Nephron progenitor cell (in vitro differentiated cells): ENCODE data around the gene HEG1.
"Not testable (repeated sequence)": the region's sequence is repeated elsewhere in the genome, so short reads cannot be mapped to it uniquely, and the experiment has no call there.

Experiments used
- DNase-seq: peaks from one replicate; pipeline ENCODE4 v3.0.0; 2021
- H3K27ac Mint-ChIP-seq: 2 replicates; pipeline ENCODE4 v1.8.0; 2021; ENCODE audit warnings: mild to moderate bottlenecking, moderate library complexity, mixed read lengths
- H3K27me3 Mint-ChIP-seq: 2 replicates; pipeline ENCODE4 v1.8.0; 2021; ENCODE audit warnings: mild to moderate bottlenecking, low read depth, mixed read lengths; ENCODE audit not compliant: poor library complexity
- H3K36me3 Mint-ChIP-seq: 2 replicates; pipeline ENCODE4 v1.8.0; 2021; ENCODE audit warnings: low read depth, mixed read lengths
- H3K4me1 Mint-ChIP-seq: 2 replicates; pipeline ENCODE4 v1.8.0; 2021; ENCODE audit warnings: mixed read lengths
- H3K4me3 Mint-ChIP-seq: 2 replicates; pipeline ENCODE4 v1.8.0; 2021; ENCODE audit warnings: mild to moderate bottlenecking, moderate library complexity, mixed read lengths
- H3K9me3 Mint-ChIP-seq: 2 replicates; pipeline ENCODE4 v1.8.0; 2021; ENCODE audit warnings: mild to moderate bottlenecking, moderate library complexity, mixed read lengths
- CTCF ChIP-seq: fragments of 200-600 bp; sonication (generic); IDR thresholded peaks from 2 replicates; pipeline ENCODE4 v1.5.0; 2021; ENCODE audit warnings: antibody characterized with exemption

Gene HEG1

GRCh38 chr3:125098611-125099291 is 43.0 kb upstream of the HEG1 start:
- Mint-ChIP-seq H3K4me3 (no peak overlapping the region), H3K27me3 (no peaks in the 10 kb centered on the region), H3K27ac (no peak overlapping the region), H3K36me3 (peaks cover 11% of the 10 kb centered on the region), H3K4me1 (no peaks in the 10 kb centered on the region), H3K9me3 (peaks cover 13% of the 10 kb centered on the region)
- no peak for DNase-seq
- TF ChIP-seq CTCF = no peak

GRCh38 chr3:125090649-125091048 is 34.9 kb upstream of the HEG1 start:
- no peak overlapping the region for H3K27ac Mint-ChIP-seq
- H3K4me3 Mint-ChIP-seq = no peak overlapping the region
- TF ChIP-seq CTCF = no peak
- DNase-seq = no peak
- no peaks in the 10 kb centered on the region for H3K27me3 Mint-ChIP-seq
- no peaks in the 10 kb centered on the region for H3K4me1 Mint-ChIP-seq
- peaks cover 6% of the 10 kb centered on the region for H3K9me3 Mint-ChIP-seq
- no peaks in the 10 kb centered on the region for H3K36me3 Mint-ChIP-seq

GRCh38 chr3:125087768-125088391 is 32.1 kb upstream of the HEG1 start:
- Mint-ChIP-seq H3K4me3 (no peak overlapping the region), H3K9me3 (peaks cover 6% of the 10 kb centered on the region)
- DNase-seq = no peak

GRCh38 chr3:125085166-125085565 is 29.4 kb upstream of the HEG1 start:
- Mint-ChIP-seq H3K4me3 (no peak overlapping the region), H3K27ac (no peak overlapping the region), H3K36me3 (no peaks in the 10 kb centered on the region), H3K4me1 (no peaks in the 10 kb centered on the region), H3K27me3 (no peaks in the 10 kb centered on the region), H3K9me3 (no peaks in the 10 kb centered on the region)
- DNase-seq = no peak
- no peak for TF ChIP-seq CTCF

More at GRCh38 chr3:125087768-125088391, 32.1 kb upstream of the HEG1 start:
- H3K36me3 Mint-ChIP-seq = no peaks in the 10 kb centered on the region
- no peak overlapping the region for H3K27ac Mint-ChIP-seq
- H3K4me1 Mint-ChIP-seq = no peaks in the 10 kb centered on the region
- H3K27me3 Mint-ChIP-seq = no peaks in the 10 kb centered on the region
- TF ChIP-seq CTCF = no peak

GRCh38 chr3:125083776-125084175 is 28.0 kb upstream of the HEG1 start:
- no peak for DNase-seq
- Mint-ChIP-seq H3K4me3 (no peak overlapping the region), H3K27me3 (no peaks in the 10 kb centered on the region), H3K27ac (no peak overlapping the region), H3K9me3 (no peaks in the 10 kb centered on the region), H3K36me3 (no peaks in the 10 kb centered on the region), H3K4me1 (no peaks in the 10 kb centered on the region)
- TF ChIP-seq CTCF = no peak

- H3K4me3 Mint-ChIP-seq = not testable (repeated sequence)
Observed at GRCh38 chr3:125082339-125082738, 26.5 kb upstream of the HEG1 start.

More at GRCh38 chr3:125082339-125082738, 26.5 kb upstream of the HEG1 start:
- H3K9me3 Mint-ChIP-seq, H3K4me1 Mint-ChIP-seq, DNase-seq, H3K27ac Mint-ChIP-seq, H3K27me3 Mint-ChIP-seq, H3K36me3 Mint-ChIP-seq: not testable (repeated sequence)
